Kidney epithelial cell (primary cell): ENCODE results near the gene AURKA. TPM values are rescaled to one million over a fixed set of nuclear protein-coding genes. Genes with fewer than 3 reads are reported as not detected.
"Not testable (repeated sequence)": the region's sequence is repeated elsewhere in the genome, so short reads cannot be mapped to it uniquely, and the experiment has no call there.

Source experiments
- DNase-seq: peaks from one replicate; pipeline ENCODE4 v3.0.0-alpha.2; 2010; ENCODE audit warnings: low read depth
- H3K27me3 ChIP-seq: 2 replicates; pipeline ENCODE4 v1.6.0; 2011; ENCODE audit warnings: low read length; ENCODE audit not compliant: control insufficient read depth, insufficient read depth
- H3K36me3 ChIP-seq: 2 replicates; pipeline ENCODE4 v1.5.1; 2011; ENCODE audit warnings: low read length; ENCODE audit not compliant: control insufficient read depth, insufficient read depth
- H3K4me3 ChIP-seq: 2 replicates; pipeline ENCODE4 v1.5.1; 2011; ENCODE audit warnings: low read depth, mild to moderate bottlenecking, control low read depth, low read length
- CTCF ChIP-seq: IDR thresholded peaks from 2 replicates; pipeline ENCODE4 v1.5.1; 2011; ENCODE audit warnings: mild to moderate bottlenecking, moderate library complexity, low read length, control low read depth, inconsistent platforms; ENCODE audit not compliant: insufficient read depth, poor library complexity, severe bottlenecking
- total RNA-seq: library from RNA; depleted of rRNA; stranded (reverse); fragments of >200 nt; gene quantifications from 2 replicates; pipeline ENCODE4 v1.2.3, GENCODE V29; 2015

The AURKA gene
- total RNA-seq, 1 donor from 2014 or later = 8.0 TPM

DNA sequence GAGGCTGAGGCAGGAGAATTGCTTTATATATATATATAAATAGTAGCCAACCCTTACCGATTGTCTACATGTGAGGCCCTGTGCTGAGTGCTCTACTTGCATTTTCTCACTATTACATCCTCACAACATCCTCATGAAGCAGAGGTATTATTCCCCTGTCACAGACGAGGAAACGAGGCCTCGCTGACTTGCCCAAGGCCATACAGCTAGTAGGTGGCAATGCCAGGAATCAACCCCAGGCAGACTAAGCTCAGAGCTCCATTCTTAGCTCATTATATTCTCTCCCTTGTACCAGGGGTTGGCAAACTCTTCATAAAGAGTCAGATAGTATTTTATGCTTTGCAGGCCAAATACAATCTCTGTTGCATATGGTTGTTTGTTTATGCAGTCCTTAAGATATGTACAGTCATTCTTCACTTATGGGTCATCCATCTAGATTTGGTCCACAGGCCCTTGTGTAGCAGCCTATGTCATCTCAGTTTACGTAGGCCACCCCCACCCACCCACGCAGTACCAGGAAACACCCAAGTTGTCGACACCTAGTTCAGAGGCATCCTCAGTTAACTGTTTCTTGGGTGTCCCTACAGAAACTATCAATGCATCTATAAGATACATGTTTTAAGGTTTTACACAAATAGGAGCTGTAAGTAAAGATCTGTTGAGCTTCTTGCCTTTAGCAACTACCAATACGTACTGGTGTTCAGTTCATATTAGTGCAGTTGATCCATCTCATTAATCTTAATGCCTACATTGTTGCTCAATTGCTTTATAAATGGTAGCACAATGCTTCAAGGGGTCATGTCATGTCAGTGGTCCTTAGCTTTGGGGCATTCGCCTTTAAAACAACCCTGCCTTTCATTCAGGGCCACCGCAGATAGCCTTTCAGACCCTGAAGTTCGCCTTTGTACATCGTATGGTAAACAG lies 23.1 kb upstream of the AURKA start:
- TF ChIP-seq CTCF = no peak
- no peak for DNase-seq
- H3K36me3 ChIP-seq = no peaks in the 10 kb centered on the region
- no peaks in the 10 kb centered on the region for H3K27me3 ChIP-seq
- H3K4me3 ChIP-seq = no peak overlapping the region

GRCh38 chr20:56412949-56413348 lies 20.9 kb upstream of the AURKA start:
- Histone ChIP-seq H3K27me3 (no peaks in the 10 kb centered on the region), H3K36me3 (no peaks in the 10 kb centered on the region), H3K4me3 (no peak overlapping the region)
- DNase-seq = no peak
- TF ChIP-seq CTCF = no peak

- no peak for DNase-seq
- no peak overlapping the region for H3K4me3 ChIP-seq
- no peaks in the 10 kb centered on the region for H3K27me3 ChIP-seq
- no peak for TF ChIP-seq CTCF
- H3K36me3 ChIP-seq = no peaks in the 10 kb centered on the region
Observed at GRCh38 chr20:56412473-56412790, 20.4 kb upstream of the AURKA start.

GRCh38 chr20:56411759-56412472 lies 19.9 kb upstream of the AURKA start, which contains the start of gene CASS4:
Gene CASS4, plus strand, starts transcription at chr20:56412260. Its CDS starts 199 bp downstream, at chr20:56412459.
- DNase-seq = no peak
- no peak for TF ChIP-seq CTCF

DNA sequence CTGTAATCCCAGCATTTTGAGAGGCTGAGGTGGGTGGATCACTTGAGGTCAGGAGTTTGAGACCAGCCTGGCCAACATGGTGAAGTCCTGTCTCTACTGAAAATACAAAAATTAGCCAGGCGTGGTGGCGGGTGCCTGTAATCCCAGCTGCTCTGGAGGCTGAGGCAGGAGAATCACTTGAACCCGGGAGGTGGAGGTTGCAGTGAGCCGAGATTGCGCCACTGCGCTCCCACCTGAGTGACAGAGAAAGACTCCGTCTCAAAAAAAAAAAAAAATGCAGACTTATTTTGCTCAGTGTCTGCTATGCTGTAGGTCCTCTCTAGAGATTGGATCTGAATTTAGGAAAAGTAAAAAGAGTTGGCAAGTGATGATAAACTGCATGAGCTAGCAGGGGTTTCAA lies 19.3 kb upstream of the AURKA start:
- not testable (repeated sequence) for DNase-seq, H3K27me3 ChIP-seq, H3K36me3 ChIP-seq, H3K4me3 ChIP-seq

More at GRCh38 chr20:56411759-56412472, 19.9 kb upstream of the AURKA start, which contains the start of gene CASS4:
- H3K4me3 ChIP-seq = no peak within 1 kb of the TSS
- no peaks in the 10 kb centered on the region for H3K36me3 ChIP-seq
- no peaks in the 10 kb centered on the region for H3K27me3 ChIP-seq

DNA sequence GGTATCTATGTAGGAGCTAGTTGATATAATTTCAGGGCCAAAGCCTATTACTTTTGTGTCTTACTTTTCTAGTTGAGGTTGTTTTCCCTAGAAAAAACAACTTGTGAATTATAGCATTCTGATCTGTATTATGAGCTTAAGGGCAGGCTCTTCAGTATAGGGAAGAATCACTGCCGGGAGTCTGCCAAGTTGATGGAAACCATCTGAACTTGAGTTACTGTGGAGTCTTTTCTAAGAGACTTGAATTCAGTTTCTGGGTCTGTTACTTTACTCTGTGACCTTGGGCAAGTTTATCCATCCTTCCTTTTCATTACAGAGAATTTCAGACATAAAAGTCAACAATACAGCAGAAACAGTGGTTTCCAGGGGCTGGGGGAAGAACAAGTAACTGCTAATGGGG lies 17.9 kb upstream of the AURKA start:
- Histone ChIP-seq H3K27me3 (no peaks in the 10 kb centered on the region), H3K4me3 (no peak overlapping the region), H3K36me3 (no peaks in the 10 kb centered on the region)
- no peak for TF ChIP-seq CTCF
- no peak for DNase-seq
